HG03064 (cell line): ENCODE measurements around the gene ZNF280B.
A peak's percentile ranks its signal among the peaks of the same experiment; 100 is the strongest.
"Not testable (repeated sequence)": the region's sequence is repeated elsewhere in the genome, so short reads cannot be mapped to it uniquely, and the experiment has no call there.

Experiments
- ATAC-seq: cut with Tn5 transposase; IDR thresholded peaks from one replicate; pipeline ENCODE4 v1.9.1; 2021; ENCODE audit warnings: low read depth; ENCODE audit not compliant: unreplicated experiment

The ZNF280B gene

DNA sequence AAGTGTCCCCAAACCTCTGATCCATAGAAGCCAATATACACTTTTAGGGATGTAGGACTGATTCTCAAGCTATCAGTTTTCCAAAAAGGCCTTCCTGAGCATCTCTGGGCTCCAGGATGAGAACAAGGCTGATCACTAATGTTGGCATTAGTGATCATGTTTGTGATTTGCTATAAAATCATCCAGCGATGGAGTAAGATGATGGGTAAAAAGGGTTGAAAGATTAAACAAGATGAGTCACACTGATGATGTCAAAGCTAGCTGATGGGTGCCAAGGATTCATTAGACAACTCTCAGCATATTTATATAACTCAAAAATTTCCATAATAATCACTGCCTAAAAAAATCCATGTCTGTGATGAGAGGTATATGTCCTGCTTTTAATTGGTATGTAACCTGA lies 42.8 kb downstream of the ZNF280B start:
- ATAC-seq = no peak

DNA sequence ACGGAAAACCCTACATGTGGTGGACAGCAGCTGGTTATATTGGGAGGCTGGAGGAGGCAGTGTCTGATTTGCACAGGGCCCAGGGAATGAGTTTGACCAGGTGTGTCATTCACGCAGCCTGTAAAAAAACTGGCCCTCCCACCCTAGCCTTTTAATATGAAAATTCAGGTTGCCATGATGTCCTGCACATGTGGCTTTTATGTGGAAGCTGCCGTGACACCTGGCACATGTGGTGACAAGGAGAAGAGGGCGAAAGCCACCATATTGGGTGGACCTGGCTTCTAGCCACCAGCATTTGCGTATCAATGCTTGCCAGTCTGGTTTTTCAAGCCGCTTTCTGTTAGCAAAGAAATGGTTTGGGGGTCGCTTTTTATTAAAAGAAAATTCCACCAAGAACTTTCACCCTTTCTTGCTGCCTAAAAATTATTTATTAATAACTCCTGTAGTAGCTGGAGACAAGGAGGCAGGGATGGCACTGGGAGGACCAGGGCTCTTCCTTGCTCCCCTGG lies 43.4 kb downstream of the ZNF280B start:
- ATAC-seq = no peak

DNA sequence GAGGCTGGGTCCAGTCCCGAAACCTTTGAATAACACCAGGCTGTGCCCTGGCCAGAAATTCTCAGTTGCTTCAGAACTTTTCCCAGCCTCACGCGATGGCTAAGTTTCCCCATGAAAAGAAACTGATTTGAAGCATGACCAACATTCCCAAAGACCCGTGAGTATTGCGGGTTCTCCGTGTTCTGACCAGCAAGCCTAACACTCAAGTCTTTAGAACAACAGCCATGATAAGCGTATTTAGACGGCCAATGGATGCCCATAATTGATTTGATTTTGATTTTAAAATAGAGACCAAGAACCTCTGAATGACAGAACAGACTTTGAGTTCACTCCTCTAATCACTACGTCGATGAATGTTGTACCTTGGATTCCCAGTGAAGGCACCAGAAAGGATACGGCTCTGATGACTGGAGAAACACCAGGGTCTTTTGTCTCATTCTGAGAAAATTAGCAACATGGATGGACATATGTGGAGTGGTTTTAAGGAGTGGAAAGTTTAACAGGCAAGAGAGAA lies 43.9 kb downstream of the ZNF280B start:
- no peak for ATAC-seq

- ATAC-seq = no peak
Observed at GRCh38 chr22:22463855-22464540, 44.5 kb downstream of the ZNF280B start.

DNA sequence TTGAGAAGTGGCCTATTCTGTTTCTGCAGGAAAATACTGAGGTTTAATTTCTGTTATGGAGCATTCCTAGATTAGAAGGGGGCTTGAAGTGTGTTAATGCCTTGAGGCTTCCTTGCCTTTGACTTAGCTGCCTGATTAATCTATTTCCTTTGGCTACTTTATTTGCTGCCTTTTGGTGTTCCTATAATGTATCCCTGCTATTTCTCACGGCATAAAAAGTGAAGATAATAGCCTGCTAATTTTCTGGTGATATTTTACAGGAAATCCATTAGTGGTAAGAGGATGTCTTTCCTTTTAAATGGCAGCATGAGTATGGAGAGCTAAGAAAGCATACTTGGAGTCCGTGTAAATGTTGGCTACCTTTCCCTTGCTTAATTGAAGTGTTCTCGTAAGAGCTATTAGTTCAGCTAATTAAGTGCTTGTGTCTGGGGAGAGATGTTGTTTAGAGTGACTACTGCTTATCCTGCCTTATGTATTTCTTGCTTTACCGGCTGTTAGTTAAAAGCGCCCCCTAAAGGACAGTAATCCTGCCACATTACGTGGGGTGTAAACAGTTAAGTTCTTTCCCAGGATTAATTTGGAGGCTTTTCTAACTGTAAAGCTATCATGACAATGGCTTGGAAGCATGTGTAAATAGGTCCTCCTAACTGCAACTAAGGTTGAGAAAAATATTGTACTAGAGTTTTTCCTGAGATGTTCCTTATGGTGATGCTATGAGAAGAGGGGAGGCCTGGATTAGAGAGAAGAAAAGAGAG lies 45.6 kb downstream of the ZNF280B start:
- no peak for ATAC-seq

- no peak for ATAC-seq
Observed at GRCh38 chr22:22461583-22461982, 47.0 kb downstream of the ZNF280B start.

DNA sequence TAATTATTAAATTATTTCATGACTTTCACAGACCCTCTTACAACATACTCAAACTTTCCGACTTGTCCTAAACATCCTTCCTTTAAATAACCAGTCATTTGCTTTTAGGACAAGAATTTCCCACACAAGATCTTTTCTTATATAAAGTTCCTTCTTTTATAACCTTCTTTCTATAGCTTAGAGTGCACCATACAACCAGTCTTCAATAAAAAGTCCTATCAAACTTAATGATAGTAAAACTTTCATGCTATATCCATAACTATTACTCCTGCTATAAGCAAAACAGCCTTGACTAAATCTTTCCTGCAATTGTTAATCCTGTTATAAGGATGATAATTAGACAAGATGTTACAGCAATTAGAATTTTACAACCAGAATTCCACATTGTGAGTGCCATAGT lies 47.4 kb downstream of the ZNF280B start:
- no peak for ATAC-seq

DNA sequence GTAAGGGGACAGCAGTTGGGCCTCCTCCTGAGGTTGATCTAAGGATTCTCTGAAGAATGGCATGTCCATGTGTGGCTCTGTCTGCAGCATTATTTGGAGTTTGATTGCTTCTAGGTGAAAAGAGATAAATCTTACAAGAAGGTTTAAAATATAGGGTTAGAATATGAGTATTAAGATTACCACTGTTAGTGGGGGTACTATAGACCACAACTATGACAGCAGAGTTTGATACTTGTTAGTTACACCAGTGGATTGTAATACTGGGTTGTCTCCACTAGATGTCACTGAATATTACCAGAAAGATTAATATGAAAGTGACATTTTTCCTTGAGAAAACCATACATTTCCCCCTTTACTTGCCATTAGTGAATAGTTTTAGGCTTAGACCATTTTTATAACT lies 47.9 kb downstream of the ZNF280B start:
- ATAC-seq = no peak

GRCh38 chr22:22460060-22460459 lies 48.5 kb downstream of the ZNF280B start:
- no peak for ATAC-seq

DNA sequence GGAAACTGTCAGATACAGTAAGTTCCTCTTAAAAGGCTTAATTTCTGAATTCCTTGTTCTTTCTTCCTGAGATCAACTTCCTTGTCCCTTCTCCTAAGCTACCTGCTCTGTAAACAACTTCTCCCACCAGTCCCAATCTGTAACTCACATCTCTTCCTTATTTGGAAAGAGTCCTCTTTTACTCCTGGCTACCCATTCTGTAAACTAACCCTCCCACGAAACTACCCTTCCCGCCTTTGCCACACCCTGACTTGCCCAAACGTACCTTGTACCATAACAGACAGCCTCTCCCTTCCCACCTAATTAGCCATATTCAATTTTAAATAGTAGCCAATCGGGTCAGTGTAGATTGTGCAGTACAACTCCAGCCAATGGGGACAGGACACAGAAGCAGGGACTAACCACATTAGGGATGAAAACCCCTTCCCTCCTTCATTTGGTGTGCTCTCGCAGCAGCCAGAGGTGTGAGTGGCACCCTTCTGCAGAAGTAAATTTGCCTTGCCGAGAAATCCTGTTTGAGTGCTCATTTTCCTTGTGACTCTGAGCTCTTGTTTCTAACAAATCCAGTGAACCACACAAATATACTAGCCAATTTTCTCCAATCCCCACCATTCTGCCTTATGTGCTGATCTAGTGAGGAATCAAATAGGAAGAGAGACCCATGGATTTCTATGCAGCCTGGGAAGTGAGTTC lies 49.5 kb downstream of the ZNF280B start:
- ATAC-seq = no peak

- no peak for ATAC-seq
Observed at GRCh38 chr22:22458387-22458786, 50.2 kb downstream of the ZNF280B start.

GRCh38 chr22:22454997-22455396 lies 53.5 kb downstream of the ZNF280B start:
- ATAC-seq = no peak

- no peak for ATAC-seq
Observed at GRCh38 chr22:22452996-22453686, 55.4 kb downstream of the ZNF280B start.

- ATAC-seq = no peak
Observed at GRCh38 chr22:22452211-22452610, 56.3 kb downstream of the ZNF280B start.

- peak; percentile 96 for ATAC-seq
Observed at GRCh38 chr22:22450343-22450839, 58.2 kb downstream of the ZNF280B start.

DNA sequence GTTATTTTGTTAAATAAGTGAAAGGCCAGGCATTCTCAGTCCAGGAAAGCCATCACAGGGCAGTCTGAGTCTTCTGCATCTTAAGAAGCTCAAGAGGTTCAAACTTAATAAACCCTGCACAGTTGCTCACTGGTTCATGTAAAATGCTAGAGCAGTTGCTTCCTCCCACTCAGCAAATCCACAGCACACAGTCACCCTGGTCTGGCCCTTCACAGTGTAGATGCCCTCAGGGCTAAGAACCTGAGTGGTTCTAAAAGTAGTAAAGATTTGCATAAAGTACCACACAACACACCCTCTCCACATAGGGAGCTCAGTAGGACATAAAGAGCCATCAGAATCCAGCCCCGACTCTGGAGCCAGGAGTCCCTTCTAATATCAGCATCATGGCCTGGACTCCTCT lies 58.7 kb downstream of the ZNF280B start:
- no peak for ATAC-seq

- ATAC-seq = no peak
Observed at GRCh38 chr22:22446517-22446916, 62.0 kb downstream of the ZNF280B start.

GRCh38 chr22:22444007-22444589 lies 64.4 kb downstream of the ZNF280B start:
- not testable (repeated sequence) for ATAC-seq

GRCh38 chr22:22442928-22443709 lies 65.4 kb downstream of the ZNF280B start:
- no peak for ATAC-seq
